HepG2 (cell line): ENCODE data around the gene HELB. TPM values are rescaled to one million over a fixed set of nuclear protein-coding genes. Genes with fewer than 3 reads are reported as not detected.

Source experiments
- ATAC-seq: fragments of 200-7000 bp; cut with Tn5 transposase; 3 replicates; pipeline ENCODE4 v1.9.1; 2020; ENCODE audit warnings: mild to moderate bottlenecking, moderate library complexity
- BruUV-seq: library from RNA; stranded (reverse); fragments of 400-500 nt; replicated peaks from 2 replicates; lab custom pipeline; 2021; lab: Mats Ljungman, UMichigan
- CTCF ChIA-PET: fragments of 300-600 bp; formaldehyde crosslinking; extraction: SDS; loops from one replicate; lab custom pipeline; 2021; ENCODE audit warnings: low total read pairs, inconsistent platforms, low intra/inter-chr PET ratio; lab: Yijun Ruan, JAX
- POLR2A ChIA-PET: fragments of 350-600 bp; sonication (Branson Sonifier 250); formaldehyde crosslinking; loops from one replicate; lab custom pipeline; 2020; ENCODE audit warnings: antibody characterized with exemption, inconsistent platforms; lab: Yijun Ruan, JAX
- DNase-seq: peaks from one replicate; pipeline ENCODE4 v3.0.0-alpha.2; 2015; ENCODE audit warnings: low spot score
- FAIRE-seq: peaks from 3 replicates; lab custom pipeline; 2011; peaks lifted over from hg19 to GRCh38; lab: Jason Lieb, UNC
- H2AFZ ChIP-seq: one replicate; pipeline ENCODE4 v1.6.1; 2011; ENCODE audit warnings: low read length, inconsistent platforms
- H3K27ac ChIP-seq: fragments of 300-600 bp; 3 replicates; pipeline ENCODE4 v1.8.0; 2011; ENCODE audit warnings: mixed run types, mild to moderate bottlenecking, mixed read lengths, low read length, inconsistent platforms; ENCODE audit not compliant: insufficient read depth; ENCODE audit errors: extremely low read length
- H3K27me3 ChIP-seq, 2 experiments: fragments of 200-600 bp in 1 of 2; 2 replicates in 1 of 2; 3 replicates in 1 of 2; pipeline versions ENCODE4 v1.6.0 to v1.8.0; 2011; ENCODE audit warnings: low read length in 2 of 2, mild to moderate bottlenecking in 2 of 2, moderate library complexity in 2 of 2, inconsistent platforms in 1 of 2; ENCODE audit not compliant: insufficient read depth in 2 of 2, control insufficient read depth in 1 of 2
- H3K36me3 ChIP-seq, 2 experiments: fragments of 200-600 bp in 1 of 2; replicated peaks in 1 of 2; 2 replicates in 1 of 2; 3 replicates in 1 of 2; pipeline versions ENCODE4 v1.5.1 to v1.8.0; 2011; ENCODE audit warnings: low read length in 2 of 2, inconsistent platforms in 1 of 2; ENCODE audit not compliant: insufficient read depth in 2 of 2, control insufficient read depth in 1 of 2
- H3K4me1 ChIP-seq: 2 replicates; pipeline ENCODE4 v1.5.1; 2012; ENCODE audit warnings: low read length, inconsistent platforms; ENCODE audit not compliant: insufficient read depth
- H3K4me2 ChIP-seq: 2 replicates; pipeline ENCODE4 v1.6.0; 2011; ENCODE audit warnings: low read depth, low read length, inconsistent platforms
- H3K4me3 ChIP-seq, 3 experiments: fragments of 200-600 bp in 1 of 3; sonication (generic), shearing (Covaris generic) in 1 of 3; replicated peaks in 1 of 3; 2 replicates each; pipeline ENCODE4 v1.5.1; 2011 to 2016; ENCODE audit warnings: low read length in 3 of 3, inconsistent platforms in 2 of 3, low read depth in 2 of 3, mild to moderate bottlenecking in 2 of 3, control low read depth in 1 of 3, mixed read lengths in 1 of 3; ENCODE audit not compliant: insufficient read depth in 1 of 3
- H3K79me2 ChIP-seq: one replicate; pipeline ENCODE4 v1.6.1; 2011; ENCODE audit warnings: low read length, inconsistent platforms; ENCODE audit not compliant: insufficient read depth
- H3K9ac ChIP-seq: 2 replicates; pipeline ENCODE4 v1.6.0; 2011; ENCODE audit warnings: mild to moderate bottlenecking, low read depth, low read length, inconsistent platforms; ENCODE audit not compliant: insufficient read depth
- H3K9me3 ChIP-seq: 2 replicates; pipeline ENCODE4 v1.5.1; 2012; ENCODE audit warnings: mild to moderate bottlenecking, low read length
- H4K20me1 ChIP-seq: 2 replicates; pipeline ENCODE4 v1.6.0; 2011; ENCODE audit warnings: inconsistent platforms, mild to moderate bottlenecking, low read length, moderate library complexity; ENCODE audit not compliant: insufficient read depth
- SALL2 ChIP-seq: sonication (generic); formaldehyde crosslinking; IDR thresholded peaks from 2 replicates; pipeline ENCODE4 v1.8.1; 2023; ENCODE audit warnings: mild to moderate bottlenecking, missing genetic modification reagents, inconsistent platforms
- SMAD1 ChIP-seq: sonication (generic); formaldehyde crosslinking; IDR thresholded peaks from 2 replicates; pipeline ENCODE4 v1.4.0; 2020; ENCODE audit warnings: missing genetic modification reagents, low read depth, mild to moderate bottlenecking, borderline replicate concordance
- THAP9 ChIP-seq: sonication (generic); formaldehyde crosslinking; IDR thresholded peaks from 2 replicates; pipeline ENCODE4; 2020; ENCODE audit warnings: missing genetic modification reagents, mild to moderate bottlenecking, borderline replicate concordance
- ZBTB38 ChIP-seq: sonication (generic); formaldehyde crosslinking; IDR thresholded peaks from 2 replicates; pipeline ENCODE4 v1.5.1; 2020; ENCODE audit warnings: mild to moderate bottlenecking, missing genetic modification reagents
- ZNF513 ChIP-seq: sonication (generic); formaldehyde crosslinking; conservative IDR thresholded peaks from 2 replicates; pipeline ENCODE4 v1.5.0; 2020; ENCODE audit warnings: missing genetic modification reagents
- ZNF567 ChIP-seq: sonication (generic); formaldehyde crosslinking; IDR thresholded peaks from 2 replicates; pipeline ENCODE4 v1.8.1; 2023; ENCODE audit warnings: mild to moderate bottlenecking, missing genetic modification reagents, borderline replicate concordance
- WGBS: methylation state at CpG from one replicate; pipeline ENCODE4 v1.1.6; 2017; ENCODE audit warnings: low lambda C conversion rate; 5-methylcytosine and 5-hydroxymethylcytosine counted together
- in situ Hi-C: cut with HindIII; loops from 2 replicates; pipeline ENCODE4 v1.10.0; 2017; ENCODE audit warnings: low pct_unique_long_range_greater_than_20kb; ENCODE audit not compliant: extremely low pct_ligation_motif_present
- intact Hi-C: fragments of 100-400 bp; cut with micrococcal nuclease; formaldehyde crosslinking; loops from one replicate; pipeline ENCODE4 v1.10.0; 2022; ENCODE audit not compliant: unreplicated experiment
- polyA plus RNA-seq, 8 experiments: library from polyadenylated mRNA; depleted of rRNA in 3 of 8; stranded (reverse) in 7 of 8; unstranded in 1 of 8; fragments of >200 nt; fragmentation: Illumina TruSeq in 4 of 8; extraction: Trizol in 4 of 8; gene quantifications; 2 replicates each; pipeline versions ENCODE4 v1.2.1 to v1.2.3, GENCODE V29; 2011 to 2016; ENCODE audit warnings: low read depth in 4 of 8, missing spikeins in 1 of 8, mixed read lengths in 1 of 8; ENCODE audit not compliant: insufficient read depth in 1 of 8
- total RNA-seq, 5 experiments: library from RNA; depleted of rRNA; stranded (reverse); fragments of >200 nt; fragmentation: Illumina TruSeq; extraction: Trizol; gene quantifications; 2 replicates each; pipeline ENCODE4 v1.2.3, GENCODE V29; 2016; ENCODE audit warnings: low read depth in 1 of 5
- TF ChIP-seq, protein P1 (sequence below): sonication (generic); formaldehyde crosslinking; IDR thresholded peaks from 2 replicates; pipeline ENCODE4 v1.4.0; 2020; ENCODE audit warnings: missing genetic modification reagents
- TF ChIP-seq, protein P2 (sequence below): sonication (generic); formaldehyde crosslinking; IDR thresholded peaks from 2 replicates; pipeline ENCODE4 v1.8.0; 2022; ENCODE audit warnings: low read depth, missing genetic modification reagents

The HELB gene
- total and polyA plus RNA-seq, 2 of the 13 experiments (the other 11 are each of a cell fraction or from before 2014, with no cell fraction given): 1.7 to 3.7 TPM

GRCh38 chr12:66361703-66362102 lies 59.4 kb downstream of the HELB start:
- DNase-seq (no peak), FAIRE-seq (no peak), ATAC-seq (no peak; the same call in 2 of the 3 replicates)
- TF ChIP-seq ZNF513 (CRISPR knock-in tag) (no peak), SALL2 (no peak)
- 30% methylated on average over 3 of the region's 4 CpGs for WGBS
- H4K20me1 ChIP-seq: no peaks in the 10 kb centered on the region
- no peaks in the 10 kb centered on the region for H3K4me1 ChIP-seq
- H2AFZ ChIP-seq: no peak overlapping the region
- ChIA-PET POLR2A (no interaction called here), CTCF (no interaction called here)
- peaks cover 0 to 6% of the 10 kb centered on the region in 2 experiments; a peak in 1 of 5 replicates for H3K27me3 ChIP-seq
- H3K9me3 ChIP-seq: no peaks in the 10 kb centered on the region
- no peak overlapping the region for H3K4me2 ChIP-seq
- H3K27ac ChIP-seq: no peak overlapping the region
- no peaks in the 10 kb centered on the region for H3K36me3 ChIP-seq
- H3K79me2 ChIP-seq: no peaks in the 10 kb centered on the region
- no TSS peak for BruUV-seq
- in situ Hi-C loops (no loop called here), intact Hi-C loops (no loop called here)
- H3K9ac ChIP-seq: no peak overlapping the region
- H3K4me3 ChIP-seq: no peak overlapping the region

DNA sequence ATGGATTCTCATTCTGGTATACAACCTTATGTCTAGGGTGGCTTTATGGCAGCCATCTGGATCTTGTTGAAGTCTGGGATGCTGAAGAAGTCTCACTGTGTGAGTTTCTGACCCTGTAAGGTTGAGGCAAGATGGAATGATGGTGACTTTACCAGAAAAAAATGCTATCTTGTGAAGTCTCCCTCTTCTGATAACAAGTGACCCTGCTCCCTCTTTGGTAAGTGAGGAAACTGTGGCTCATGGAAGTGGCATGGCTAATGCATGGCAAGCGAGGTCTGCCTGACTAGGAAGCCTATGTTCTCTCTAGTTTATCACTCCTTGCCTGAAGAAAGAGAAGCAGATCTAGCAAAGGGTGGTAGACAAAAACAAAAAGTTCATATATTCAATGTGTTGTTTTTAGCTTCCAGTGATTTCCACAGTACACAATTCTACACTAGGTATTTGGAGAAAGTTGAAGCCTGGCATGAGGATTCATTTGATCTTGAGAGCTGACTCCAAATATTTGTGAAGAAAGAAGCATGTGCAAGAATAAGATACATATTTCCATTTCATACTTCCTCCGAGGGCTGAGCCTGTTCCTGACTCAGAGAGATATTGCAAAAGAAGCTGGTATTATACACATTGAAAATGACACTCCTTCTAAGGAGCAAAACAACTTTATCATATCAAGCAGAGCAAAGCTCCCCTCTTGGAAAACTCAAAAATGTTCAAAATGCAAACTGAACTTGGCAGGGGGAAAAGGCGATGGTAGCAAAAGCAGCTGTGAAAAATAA lies 63.6 kb downstream of the HELB start:
- 0% methylated on average over 3 of the region's 3 CpGs for WGBS
- H3K36me3 ChIP-seq: no peaks in the 10 kb centered on the region
- FAIRE-seq: no peak
- H4K20me1 ChIP-seq: no peaks in the 10 kb centered on the region
- H3K27me3 ChIP-seq: peaks cover 0 to 6% of the 10 kb centered on the region in 2 experiments; a peak in 1 of 5 replicates
- in situ Hi-C loops: no loop called here
- no peak for DNase-seq
- no peak overlapping the region for H3K9ac ChIP-seq
- ATAC-seq: no peak
- no peaks in the 10 kb centered on the region for H3K4me1 ChIP-seq
- BruUV-seq: no TSS peak
- H2AFZ ChIP-seq: no peak overlapping the region
- no peaks in the 10 kb centered on the region for H3K9me3 ChIP-seq
- POLR2A ChIA-PET: no interaction called here
- H3K79me2 ChIP-seq: no peaks in the 10 kb centered on the region
- no peak overlapping the region for H3K27ac ChIP-seq
- no peak overlapping the region for H3K4me3 ChIP-seq
- CTCF ChIA-PET: no interaction called here
- intact Hi-C loops: no loop called here
- H3K4me2 ChIP-seq: no peak overlapping the region
- TF ChIP-seq SMAD1: no peak
- no peak for TF ChIP-seq ZNF567
- TF ChIP-seq, protein P1, sequence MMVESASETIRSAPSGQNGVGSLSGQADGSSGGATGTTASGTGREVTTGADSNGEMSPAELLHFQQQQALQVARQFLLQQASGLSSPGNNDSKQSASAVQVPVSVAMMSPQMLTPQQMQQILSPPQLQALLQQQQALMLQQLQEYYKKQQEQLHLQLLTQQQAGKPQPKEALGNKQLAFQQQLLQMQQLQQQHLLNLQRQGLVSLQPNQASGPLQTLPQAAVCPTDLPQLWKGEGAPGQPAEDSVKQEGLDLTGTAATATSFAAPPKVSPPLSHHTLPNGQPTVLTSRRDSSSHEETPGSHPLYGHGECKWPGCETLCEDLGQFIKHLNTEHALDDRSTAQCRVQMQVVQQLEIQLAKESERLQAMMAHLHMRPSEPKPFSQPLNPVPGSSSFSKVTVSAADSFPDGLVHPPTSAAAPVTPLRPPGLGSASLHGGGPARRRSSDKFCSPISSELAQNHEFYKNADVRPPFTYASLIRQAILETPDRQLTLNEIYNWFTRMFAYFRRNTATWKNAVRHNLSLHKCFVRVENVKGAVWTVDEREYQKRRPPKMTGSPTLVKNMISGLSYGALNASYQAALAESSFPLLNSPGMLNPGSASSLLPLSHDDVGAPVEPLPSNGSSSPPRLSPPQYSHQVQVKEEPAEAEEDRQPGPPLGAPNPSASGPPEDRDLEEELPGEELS (CRISPR knock-in tag): no peak
- no peak for TF ChIP-seq THAP9 (CRISPR knock-in tag)
- TF ChIP-seq ZBTB38 (CRISPR knock-in tag): no peak
- TF ChIP-seq, protein P2, sequence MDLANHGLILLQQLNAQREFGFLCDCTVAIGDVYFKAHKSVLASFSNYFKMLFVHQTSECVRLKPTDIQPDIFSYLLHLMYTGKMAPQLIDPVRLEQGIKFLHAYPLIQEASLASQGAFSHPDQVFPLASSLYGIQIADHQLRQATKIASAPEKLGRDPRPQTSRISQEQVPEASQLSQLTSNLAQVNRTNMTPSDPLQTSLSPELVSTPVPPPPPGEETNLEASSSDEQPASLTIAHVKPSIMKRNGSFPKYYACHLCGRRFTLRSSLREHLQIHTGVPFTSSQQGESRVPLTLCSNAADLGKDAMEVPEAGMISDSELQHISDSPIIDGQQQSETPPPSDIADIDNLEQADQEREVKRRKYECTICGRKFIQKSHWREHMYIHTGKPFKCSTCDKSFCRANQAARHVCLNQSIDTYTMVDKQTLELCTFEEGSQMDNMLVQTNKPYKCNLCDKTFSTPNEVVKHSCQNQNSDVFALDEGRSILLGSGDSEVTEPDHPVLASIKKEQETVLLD (CRISPR knock-in tag): no peak
